Non-pigmented ciliary epithelial cell (primary cell): ENCODE measurements around the gene EFL1.
"Not testable (repeated sequence)": the region's sequence is repeated elsewhere in the genome, so short reads cannot be mapped to it uniquely, and the experiment has no call there.

Experiments used
- DNase-seq: peaks from one replicate; pipeline ENCODE4 v3.0.0-alpha.2; 2010; ENCODE audit warnings: low read depth

The EFL1 gene

GRCh38 chr15:82275410-82275809, 12.9 kb upstream of the EFL1 start:
- no peak for DNase-seq

- DNase-seq = no peak
Observed at GRCh38 chr15:82272154-82272553, 9.6 kb upstream of the EFL1 start.

- DNase-seq = not testable (repeated sequence)
Observed at GRCh38 chr15:82268454-82268853, 5.9 kb upstream of the EFL1 start.

GRCh38 chr15:82267137-82267536, 4.6 kb upstream of the EFL1 start:
- not testable (repeated sequence) for DNase-seq

DNA sequence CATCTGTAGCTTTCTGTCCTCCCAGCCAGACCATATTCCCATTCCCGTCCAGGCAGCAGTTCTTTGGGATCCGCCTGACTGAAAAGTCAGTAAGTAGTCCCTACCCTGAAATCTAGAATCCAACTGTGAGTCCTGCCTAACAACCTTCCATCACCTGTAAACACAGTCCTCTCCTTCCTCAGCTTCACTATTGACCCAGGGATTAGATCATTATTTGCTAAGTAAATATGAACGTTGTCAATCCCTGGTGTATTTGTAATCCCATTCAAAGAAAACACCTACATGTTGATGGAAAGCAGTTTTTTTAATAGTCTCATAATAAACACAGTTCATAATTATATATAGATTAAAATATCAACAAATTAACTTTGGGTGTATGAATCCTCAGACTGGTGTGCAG, 816 bp upstream of the EFL1 start:
- DNase-seq = no peak

GRCh38 chr15:82261566-82262421, 740 bp downstream of the EFL1 start:
- DNase-seq = not testable (repeated sequence)

DNA sequence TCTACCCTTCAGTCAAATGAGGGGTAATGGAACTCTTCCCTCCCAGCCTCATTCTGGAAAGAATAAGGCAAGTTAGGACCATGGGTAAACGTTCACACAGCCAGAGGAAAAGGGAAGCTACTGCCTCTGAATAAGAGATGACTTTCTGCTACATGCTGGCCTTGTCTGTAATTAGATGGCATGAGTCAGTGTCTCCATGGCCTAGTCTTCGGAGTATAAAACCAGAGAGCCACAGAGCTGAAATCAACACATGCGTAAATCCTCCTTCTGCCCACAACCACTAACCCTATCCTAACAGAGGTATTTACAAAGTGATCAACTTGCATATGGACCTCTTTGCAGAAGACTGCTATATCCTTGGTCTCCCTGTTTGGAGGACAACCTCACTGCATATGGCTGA, 14.3 kb downstream of the EFL1 start:
- DNase-seq = not testable (repeated sequence)

DNA sequence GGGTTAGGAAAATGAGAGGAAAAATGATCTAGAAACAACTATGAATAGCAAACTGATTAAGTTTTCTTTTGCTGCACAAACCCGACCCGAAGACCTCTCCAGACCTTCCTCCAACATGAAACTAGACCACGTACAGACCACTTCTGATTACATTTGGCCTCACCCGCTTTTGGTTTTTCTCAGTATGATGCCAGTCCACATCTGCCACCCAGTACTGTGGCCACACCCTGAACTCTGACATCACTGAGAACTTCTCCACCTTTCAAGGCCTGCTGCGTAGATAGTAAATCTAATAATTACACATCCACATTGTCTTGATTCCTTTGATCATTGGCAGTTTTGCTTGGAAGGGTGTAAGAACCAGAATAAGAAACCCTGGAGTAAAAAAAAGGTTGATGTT, 16.6 kb downstream of the EFL1 start:
- not testable (repeated sequence) for DNase-seq

DNA sequence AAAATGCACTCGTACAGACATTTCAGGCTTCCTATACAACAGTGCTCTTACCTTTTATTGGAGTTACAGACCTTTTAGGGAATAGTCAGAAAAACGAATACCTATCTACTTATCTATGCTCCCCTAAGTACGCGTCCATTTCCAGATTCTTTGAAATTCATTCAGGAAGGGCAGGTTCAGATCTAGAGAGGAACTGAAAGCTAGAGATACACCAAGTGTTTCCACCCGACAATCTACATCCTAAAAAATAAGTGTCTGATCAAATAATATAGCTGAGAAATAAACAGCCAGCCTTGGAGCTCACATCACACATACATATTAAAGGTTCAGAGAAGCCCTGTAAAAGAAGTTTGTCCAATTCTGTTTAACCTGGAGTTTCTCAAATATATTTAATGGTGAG, 18.9 kb downstream of the EFL1 start:
- not testable (repeated sequence) for DNase-seq

GRCh38 chr15:82241836-82242499, 20.6 kb downstream of the EFL1 start:
- DNase-seq = not testable (repeated sequence)

- no peak for DNase-seq
Observed at GRCh38 chr15:82239685-82240391, 22.7 kb downstream of the EFL1 start.

GRCh38 chr15:82237944-82238534, 24.5 kb downstream of the EFL1 start:
- DNase-seq = not testable (repeated sequence)

DNA sequence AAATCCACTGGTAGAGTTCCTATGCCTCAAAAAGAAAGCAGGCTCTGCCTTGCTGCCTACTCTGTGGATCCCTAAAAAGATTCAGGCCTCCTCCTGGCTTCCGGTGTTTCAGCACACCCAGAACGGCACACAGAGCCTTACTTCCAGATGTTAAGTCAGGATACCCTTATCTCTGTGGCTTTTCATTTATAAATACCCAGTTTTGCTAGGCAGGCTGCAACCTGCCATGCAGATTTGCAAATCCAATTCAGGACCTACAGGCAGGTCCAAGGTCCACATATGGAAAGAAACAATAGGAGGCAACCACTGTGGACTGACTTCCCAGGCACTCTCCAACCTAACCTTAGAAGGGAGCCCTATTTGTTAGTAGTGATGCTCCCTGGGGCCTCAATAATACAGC, 30.7 kb downstream of the EFL1 start:
- DNase-seq = no peak

- DNase-seq = no peak
Observed at GRCh38 chr15:82231233-82231632, 31.3 kb downstream of the EFL1 start.

DNA sequence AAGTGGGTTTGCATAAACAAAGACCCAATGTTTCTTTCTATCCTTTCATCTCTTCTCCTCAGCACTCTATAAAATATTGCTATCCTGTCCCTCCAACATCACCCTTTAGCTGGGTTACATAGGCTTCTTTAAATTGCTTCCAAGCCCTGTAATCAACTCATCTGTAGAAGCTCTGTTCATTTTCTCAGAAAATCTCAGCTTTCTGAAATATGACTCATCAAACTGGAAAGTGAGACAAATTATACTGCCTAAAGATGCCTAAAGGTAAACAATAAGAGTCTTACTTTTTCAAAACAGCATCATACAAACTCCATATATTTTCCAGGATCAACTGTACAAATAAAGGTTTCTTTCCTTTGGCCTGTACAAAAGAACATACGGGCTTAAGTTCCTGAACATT, 33.8 kb downstream of the EFL1 start:
- DNase-seq = no peak

GRCh38 chr15:82221535-82221934, 41.0 kb downstream of the EFL1 start:
- not testable (repeated sequence) for DNase-seq

- not testable (repeated sequence) for DNase-seq
Observed at GRCh38 chr15:82216092-82216491, 46.4 kb downstream of the EFL1 start.

DNA sequence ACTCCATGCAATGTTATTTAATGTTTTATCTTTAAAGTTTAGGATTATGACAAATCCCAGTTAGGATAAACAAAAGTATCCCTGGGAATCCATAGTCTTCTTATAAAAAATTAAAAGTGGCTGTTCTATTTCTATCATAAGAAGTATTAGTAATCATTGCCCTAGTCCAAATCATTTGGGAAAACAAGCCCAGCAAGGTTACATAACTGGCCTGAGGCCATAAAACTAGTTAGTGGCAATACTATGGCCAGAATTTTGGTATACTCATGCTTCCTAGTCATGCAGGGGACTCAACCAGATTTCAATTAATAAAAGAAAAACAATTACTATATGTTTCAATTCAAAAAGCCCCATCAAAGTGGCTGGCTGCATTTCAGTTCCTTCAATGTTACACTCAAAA, 50.3 kb downstream of the EFL1 start:
- not testable (repeated sequence) for DNase-seq

DNA sequence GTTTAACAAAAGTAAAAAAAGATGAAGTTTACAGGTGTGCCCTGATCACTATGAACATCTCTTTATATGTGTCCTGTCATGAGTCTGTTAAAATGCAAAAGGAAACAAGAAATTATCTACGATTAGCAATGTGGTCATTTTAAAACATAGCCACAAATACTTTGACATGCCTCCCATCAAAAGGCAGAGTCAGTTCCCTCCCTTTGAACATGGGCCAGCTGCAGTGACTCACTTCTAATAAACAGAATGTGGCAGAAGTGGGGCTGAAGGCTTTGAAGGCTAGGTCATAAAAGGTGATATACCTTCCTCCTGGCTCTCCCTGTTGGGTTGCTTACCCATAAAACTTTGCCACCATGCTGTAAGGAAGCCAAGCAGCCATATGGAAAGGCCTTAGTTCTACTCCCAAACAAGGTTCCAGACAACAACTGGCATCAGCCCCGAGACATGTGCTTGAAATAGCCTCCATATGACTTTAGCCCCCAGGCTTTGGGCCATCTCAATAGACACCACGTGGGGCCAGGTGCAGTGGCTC, 52.4 kb downstream of the EFL1 start:
- DNase-seq = not testable (repeated sequence)

- DNase-seq = not testable (repeated sequence)
Observed at GRCh38 chr15:82204575-82204974, 58.0 kb downstream of the EFL1 start.

DNA sequence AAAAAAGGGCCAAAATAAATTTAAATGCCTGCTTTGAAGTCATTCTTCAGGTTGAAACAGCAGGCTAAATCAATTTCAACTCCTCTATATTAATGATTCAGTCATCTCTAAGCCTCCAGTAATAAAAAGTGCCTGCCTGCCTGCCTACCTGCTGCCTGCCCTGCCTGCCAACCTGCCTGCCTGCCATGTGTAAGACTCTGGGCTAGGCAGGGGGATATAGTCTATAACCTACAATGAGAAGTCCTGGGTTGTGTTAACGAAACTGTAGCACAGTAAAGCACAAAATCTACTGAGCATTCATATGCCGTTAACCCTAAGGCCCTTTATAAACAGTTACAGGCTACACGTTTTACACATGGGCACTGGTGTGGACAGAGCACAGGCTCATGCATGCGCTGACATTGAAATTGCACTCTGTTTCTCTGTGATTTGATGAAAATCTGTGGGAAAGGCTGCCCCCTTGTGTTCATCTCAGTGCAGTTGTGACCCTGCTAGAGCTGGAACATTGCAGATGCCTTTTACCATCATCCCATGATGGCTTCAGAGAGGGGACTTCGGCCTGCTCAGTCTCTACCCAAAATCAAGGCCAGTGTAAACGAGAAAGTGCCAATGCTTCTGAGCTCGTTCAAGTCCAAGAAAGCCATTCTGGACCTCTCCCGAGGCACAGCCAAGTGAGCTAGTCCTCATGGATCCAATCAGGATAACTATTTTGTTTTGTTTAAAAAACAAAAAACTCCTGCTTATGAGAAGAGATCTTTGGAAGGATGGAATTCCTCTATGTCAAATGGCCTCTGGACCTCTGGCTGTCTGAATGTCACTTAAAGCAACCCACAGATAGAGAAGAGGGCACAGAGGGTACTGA, 64.6 kb downstream of the EFL1 start:
- no peak for DNase-seq
